GM12891 (cell line): Measurements from ENCODE around the gene ACBD4.

Experiments used
- PAX5 ChIP-seq: IDR thresholded peaks from 2 replicates; pipeline ENCODE4 v1.6.1; 2011; ENCODE audit warnings: low read length, moderate library complexity, mild to moderate bottlenecking; ENCODE audit not compliant: insufficient read depth, severe bottlenecking
- POLR2A ChIP-seq: IDR thresholded peaks from 2 replicates; pipeline ENCODE4 v1.6.1; 2011; ENCODE audit warnings: low read depth, low read length, control low read depth
- POLR2AphosphoS5 ChIP-seq: IDR thresholded peaks from 2 replicates; pipeline ENCODE4 v1.6.1; 2011; ENCODE audit warnings: low read depth, low read length, control low read depth
- POU2F2 ChIP-seq: IDR thresholded peaks from 2 replicates; pipeline ENCODE4 v1.6.1; 2011; ENCODE audit warnings: low read depth, mild to moderate bottlenecking, control low read depth, low read length, moderate library complexity
- SPI1 ChIP-seq: IDR thresholded peaks from 2 replicates; pipeline ENCODE4 v1.6.1; 2011; ENCODE audit warnings: low read depth, low read length, control low read depth
- TAF1 ChIP-seq: IDR thresholded peaks from 2 replicates; pipeline ENCODE4 v1.6.1; 2011; ENCODE audit warnings: low read depth, low read length, control low read depth

DNA sequence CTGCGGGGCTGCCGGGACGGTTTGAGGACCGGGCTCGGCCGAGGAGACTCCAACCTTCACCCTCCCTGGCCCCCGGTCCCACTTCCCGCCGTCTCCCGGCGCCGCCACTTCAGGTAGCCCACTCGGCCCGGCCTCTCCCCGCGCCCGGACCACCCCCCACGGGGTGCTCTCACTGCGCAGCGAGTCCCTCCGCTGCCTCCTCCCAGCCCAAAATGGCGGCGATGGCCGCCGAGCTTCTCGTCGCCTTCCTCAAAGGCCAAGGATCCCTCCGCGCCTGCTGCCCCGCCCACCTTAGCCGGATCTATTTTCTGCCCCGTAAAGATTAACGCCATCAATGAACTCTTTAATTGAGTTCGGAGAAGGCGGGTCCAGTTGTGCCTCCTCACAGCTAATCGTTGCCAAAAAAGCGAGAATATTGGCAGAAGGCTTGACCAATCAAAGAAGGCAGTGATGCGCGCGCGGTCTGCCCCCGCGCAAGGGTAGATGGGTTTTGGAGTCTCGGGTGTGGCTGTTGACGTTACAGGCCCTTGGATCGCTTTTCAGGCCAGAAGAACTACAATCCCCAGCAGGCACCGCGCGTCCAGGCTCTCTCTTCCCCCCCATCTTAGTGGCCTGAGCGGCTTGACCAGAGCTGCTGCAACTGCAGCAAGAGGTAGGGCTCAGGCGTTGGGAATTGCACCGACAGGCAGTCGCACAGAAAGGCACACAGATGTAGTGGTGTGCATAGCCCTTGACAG, 26.0 kb downstream of the ACBD4 start, which contains the start of gene HEXIM2:
- TF ChIP-seq POLR2A (peak; percentile 81), POLR2AphosphoS5 (peak; percentile 96), SPI1 (no peak), TAF1 (peak; percentile 98), PAX5 (peak; percentile 29), POU2F2 (peak; percentile 79)
